GM19193 (cell line): ENCODE measurements around the gene ARHGAP24.

Experiments used
- POLR2A ChIP-seq: IDR thresholded peaks from 4 replicates; pipeline ENCODE4 v1.6.1; 2011; ENCODE audit not compliant: insufficient read depth, insufficient read length; ENCODE audit errors: extremely low read depth

Gene ARHGAP24

GRCh38 chr4:85773372-85773771 is 298.4 kb downstream of the ARHGAP24 start:
- no peak for TF ChIP-seq POLR2A

- TF ChIP-seq POLR2A = no peak
Measured at GRCh38 chr4:85774000-85774399, 299.1 kb downstream of the ARHGAP24 start.

- no peak for TF ChIP-seq POLR2A
Measured at GRCh38 chr4:85774489-85774888, 299.5 kb downstream of the ARHGAP24 start.

- no peak for TF ChIP-seq POLR2A
Measured at GRCh38 chr4:85776096-85776495, 301.1 kb downstream of the ARHGAP24 start.

- TF ChIP-seq POLR2A = no peak
Measured at GRCh38 chr4:85776579-85776978, 301.6 kb downstream of the ARHGAP24 start.

- TF ChIP-seq POLR2A = no peak
Measured at GRCh38 chr4:85777908-85778631, 303.1 kb downstream of the ARHGAP24 start.

- no peak for TF ChIP-seq POLR2A
Measured at GRCh38 chr4:85778632-85779131, 303.7 kb downstream of the ARHGAP24 start.

GRCh38 chr4:85779165-85779564 is 304.2 kb downstream of the ARHGAP24 start:
- TF ChIP-seq POLR2A = no peak

- TF ChIP-seq POLR2A = no peak
Measured at GRCh38 chr4:85780664-85781063, 305.7 kb downstream of the ARHGAP24 start.

- no peak for TF ChIP-seq POLR2A
Measured at GRCh38 chr4:85783483-85783882, 308.5 kb downstream of the ARHGAP24 start.

GRCh38 chr4:85783900-85784299 is 308.9 kb downstream of the ARHGAP24 start:
- no peak for TF ChIP-seq POLR2A

GRCh38 chr4:85784348-85784747 is 309.4 kb downstream of the ARHGAP24 start:
- TF ChIP-seq POLR2A = no peak

- no peak for TF ChIP-seq POLR2A
Measured at GRCh38 chr4:85784947-85785346, 310.0 kb downstream of the ARHGAP24 start.

GRCh38 chr4:85787133-85787532 is 312.2 kb downstream of the ARHGAP24 start:
- no peak for TF ChIP-seq POLR2A

GRCh38 chr4:85788604-85789003 is 313.7 kb downstream of the ARHGAP24 start:
- TF ChIP-seq POLR2A = no peak

- no peak for TF ChIP-seq POLR2A
Measured at GRCh38 chr4:85789241-85789640, 314.3 kb downstream of the ARHGAP24 start.
